Ecto neural progenitor cell (in vitro differentiated cells): Measurements from ENCODE around the gene BRS3.
"Not testable (repeated sequence)": the region's sequence is repeated elsewhere in the genome, so short reads cannot be mapped to it uniquely, and the experiment has no call there.

ENCODE experiments used
- DNase-seq: peaks from one replicate; pipeline ENCODE4 v3.0.0-alpha.2; 2018; ENCODE audit warnings: low spot score

The BRS3 gene

DNA sequence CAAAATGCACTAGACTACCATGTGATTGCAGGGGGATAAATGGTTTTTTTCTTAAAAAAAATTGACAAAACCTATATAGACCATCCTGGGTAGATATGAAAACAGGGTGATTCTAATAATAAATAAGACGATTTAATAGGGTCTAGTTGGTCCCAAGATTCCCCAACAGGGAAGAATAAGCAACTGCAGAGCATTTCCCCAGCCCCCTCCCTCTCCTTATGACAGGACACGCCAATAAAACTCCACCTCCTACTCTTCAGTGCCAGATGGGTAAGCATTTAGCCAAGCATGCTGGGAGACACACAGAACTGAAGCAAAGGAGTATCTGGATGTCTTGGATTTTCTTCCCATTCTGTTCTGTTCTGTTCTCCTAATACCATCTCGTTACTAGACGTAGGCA is at the start of gene BRS3:
Gene BRS3 (plus strand): TSS at position 301 of the 400 bp plus-strand sequence. CDS start 168 bp downstream, outside the sequence.
- no peak for DNase-seq

DNA sequence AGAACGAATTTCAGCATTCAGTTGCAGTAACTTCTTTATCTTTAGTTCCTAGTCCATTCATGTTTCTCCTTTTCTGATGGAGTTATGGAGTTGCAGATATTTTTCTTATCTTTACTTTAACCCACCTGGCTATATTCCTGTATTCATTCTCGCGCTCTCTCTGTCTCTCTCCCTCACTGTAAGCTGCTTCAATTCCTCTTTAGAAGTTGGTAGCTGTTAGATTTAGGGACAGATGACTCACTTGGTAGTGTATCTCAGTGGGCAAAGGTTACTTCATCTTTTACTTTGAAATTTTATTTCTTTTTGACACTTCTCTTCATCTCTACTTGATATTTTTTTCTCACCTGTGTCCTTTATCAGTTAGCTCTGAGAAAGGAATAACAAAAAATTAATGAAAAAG is 49.6 kb upstream of the BRS3 start:
- no peak for DNase-seq

- not testable (repeated sequence) for DNase-seq
These were observed 42.1 kb upstream of the BRS3 start for GRCh38 chrX:136445674-136446073.

- DNase-seq = no peak
These were observed 41.5 kb upstream of the BRS3 start for GRCh38 chrX:136446208-136446607.

DNA sequence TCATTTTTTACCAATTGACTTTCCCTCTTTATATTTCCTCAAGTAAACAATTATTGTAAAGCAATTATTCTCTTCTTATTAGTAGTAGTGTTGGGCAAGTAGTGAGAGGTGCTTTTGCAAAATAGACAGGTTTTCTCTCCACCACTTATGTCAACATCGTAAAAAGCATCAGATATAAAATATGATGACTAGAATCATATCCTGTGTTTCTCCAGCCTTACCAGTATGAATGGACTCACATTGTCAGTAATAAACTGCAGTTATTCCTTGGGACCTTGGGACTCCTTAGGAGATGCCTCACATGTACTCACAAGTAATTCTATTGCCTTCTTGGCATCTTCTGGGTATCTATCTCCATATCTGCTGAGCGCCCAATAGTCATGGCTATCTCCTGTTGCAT is 40.4 kb upstream of the BRS3 start:
- DNase-seq = no peak

DNA sequence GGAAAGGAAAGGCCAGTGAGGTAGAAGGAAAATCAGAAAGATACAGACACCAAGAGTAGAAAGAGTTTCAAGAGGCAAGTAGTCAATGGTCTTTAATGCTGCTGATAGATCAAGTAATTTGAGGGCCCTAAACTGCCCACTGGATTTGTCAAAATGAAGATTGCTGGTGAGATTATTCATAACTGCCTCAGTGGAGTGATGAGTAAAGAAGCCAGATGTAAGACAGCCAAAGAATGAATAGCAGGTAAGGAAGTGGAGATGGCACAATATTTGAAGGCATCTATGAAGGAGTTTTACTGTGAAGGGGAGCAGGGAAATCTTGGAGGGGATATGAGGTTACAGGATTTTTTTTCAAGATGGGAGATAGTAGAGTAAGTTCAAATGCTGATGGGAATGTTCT is 39.8 kb upstream of the BRS3 start:
- DNase-seq = no peak

DNA sequence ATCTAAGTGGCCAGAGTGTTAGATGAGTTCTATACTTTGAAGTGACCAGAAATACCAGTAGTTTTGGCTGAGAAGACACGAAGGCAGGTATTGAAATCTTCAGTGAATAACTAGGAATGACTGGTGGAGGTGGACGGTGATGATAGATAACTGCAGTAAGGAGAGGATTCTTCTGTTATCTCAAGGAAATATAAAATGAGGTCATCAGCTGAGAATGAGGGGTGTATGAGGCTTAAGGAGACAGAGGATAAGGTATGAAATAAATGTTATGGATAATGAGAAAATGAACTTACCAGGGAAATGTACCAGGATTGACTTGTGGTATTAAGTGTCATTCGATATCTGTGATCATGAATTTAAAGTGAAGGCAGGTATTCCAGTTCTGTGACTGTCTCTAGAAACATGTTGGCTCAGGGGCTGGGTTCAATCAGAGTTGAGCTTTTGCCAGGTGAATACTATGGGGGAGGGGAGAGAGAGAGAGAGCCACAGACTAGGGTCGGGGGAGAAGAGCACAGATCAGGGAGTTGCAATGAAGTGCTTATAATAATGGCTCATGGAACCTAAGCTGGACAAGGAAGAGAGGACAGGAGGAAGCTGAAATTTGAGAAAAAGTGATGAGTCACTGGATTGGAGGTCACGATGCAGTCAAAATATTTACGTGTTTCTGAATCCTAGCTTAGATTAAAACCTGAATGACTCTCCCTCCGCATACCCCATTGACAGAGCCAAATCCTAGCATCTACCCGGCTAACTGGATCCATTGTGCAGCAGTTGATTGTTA is 37.5 kb upstream of the BRS3 start:
- no peak for DNase-seq

DNA sequence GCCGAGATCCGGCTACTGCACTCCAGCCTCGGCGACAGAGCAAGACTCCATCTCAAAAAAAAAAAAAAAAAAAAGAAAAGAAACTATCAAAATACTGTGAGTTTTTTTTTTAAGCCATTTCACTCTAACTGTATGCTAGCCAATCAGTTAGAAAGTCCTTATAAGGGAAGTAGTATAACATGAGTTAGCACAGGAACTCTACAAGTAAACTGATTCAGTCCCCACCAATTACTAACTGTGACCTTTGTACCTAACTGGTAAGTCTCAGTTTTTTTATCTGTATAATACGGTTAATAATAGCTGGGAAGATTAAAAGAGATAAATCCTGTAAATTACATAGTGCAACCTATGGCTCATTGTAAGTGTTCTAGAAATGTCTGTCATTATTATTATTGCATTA is 35.1 kb upstream of the BRS3 start:
- no peak for DNase-seq

DNA sequence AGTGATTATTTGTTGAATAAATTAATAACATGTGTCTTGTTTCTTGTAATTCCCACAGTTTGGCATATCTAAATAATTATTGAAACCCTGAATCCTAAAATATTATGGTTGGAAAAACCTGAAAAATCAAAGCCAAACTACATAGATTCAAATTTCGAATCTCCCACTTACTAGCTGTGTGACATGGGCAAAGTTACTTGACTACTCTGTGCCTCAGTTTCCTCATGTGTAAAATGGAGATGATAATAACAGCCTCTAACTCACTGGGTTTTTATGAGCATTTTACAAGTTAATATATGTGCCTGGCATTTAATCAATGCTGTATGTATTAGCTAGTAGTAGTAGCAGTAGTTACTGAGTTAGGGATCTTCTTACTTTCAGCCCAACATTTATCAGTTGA is 34.6 kb upstream of the BRS3 start:
- no peak for DNase-seq

GRCh38 chrX:136453771-136454170 is 34.0 kb upstream of the BRS3 start:
- no peak for DNase-seq

DNA sequence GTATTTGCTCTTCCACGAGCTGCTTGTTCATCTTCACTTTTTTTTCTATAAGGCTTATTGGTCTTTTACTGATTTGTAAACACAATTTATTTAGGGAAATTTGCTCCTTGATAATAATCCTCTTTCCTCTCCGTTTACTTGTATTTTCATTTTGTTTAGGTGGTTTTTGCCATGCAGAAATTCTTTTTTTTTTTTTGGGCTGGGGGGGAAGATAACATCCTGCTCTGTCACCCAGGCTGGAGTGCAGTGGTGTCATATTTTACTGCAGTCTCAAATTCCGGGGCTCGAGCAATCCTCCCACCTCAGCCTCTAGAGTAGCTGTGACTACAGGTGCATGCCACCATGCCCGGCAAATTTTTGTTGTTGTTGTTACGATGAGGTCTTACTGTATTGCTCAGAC is 31.6 kb upstream of the BRS3 start:
- DNase-seq = no peak

- DNase-seq = no peak
These were observed 30.3 kb upstream of the BRS3 start for GRCh38 chrX:136457303-136457917.

DNA sequence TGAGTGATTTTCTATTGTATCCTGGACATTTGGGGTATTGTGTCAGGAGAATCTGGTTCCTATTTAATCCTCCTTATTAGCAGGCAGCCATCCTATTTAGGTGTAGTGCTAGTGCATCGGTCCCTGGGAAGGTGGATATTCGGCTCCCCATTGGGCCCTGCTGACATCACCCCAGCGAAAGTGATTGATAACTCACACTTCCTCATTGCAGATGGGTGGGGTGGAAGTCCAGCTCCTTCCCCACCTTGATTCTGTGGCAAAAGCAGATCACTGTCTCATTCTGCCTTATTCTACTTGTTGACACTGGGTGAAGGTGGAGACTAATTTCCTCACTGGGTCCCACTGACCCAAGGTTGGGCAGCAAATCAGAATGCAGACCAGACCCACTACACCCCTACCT is 23.2 kb upstream of the BRS3 start:
- DNase-seq = no peak

DNA sequence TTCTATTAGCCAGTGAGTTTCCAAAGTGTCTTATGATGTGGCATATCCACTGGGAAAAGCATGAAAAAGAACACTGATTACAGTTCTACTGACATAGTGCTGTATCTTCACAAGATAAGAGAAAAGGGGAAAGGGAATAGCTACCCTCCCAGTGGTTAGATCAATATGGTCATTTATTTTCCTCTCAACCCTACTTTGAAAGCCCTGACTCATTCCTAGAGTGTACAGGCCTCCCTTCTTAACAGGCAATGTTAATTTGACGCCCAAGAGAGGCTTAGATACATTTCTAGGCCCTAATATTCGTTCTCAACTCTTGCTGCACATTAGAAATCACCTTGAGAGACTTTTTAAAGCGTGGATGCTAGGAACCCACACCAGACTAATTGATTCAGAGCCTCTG is 20.4 kb upstream of the BRS3 start:
- no peak for DNase-seq

- no peak for DNase-seq
These were observed 19.2 kb upstream of the BRS3 start for GRCh38 chrX:136468391-136469103.

DNA sequence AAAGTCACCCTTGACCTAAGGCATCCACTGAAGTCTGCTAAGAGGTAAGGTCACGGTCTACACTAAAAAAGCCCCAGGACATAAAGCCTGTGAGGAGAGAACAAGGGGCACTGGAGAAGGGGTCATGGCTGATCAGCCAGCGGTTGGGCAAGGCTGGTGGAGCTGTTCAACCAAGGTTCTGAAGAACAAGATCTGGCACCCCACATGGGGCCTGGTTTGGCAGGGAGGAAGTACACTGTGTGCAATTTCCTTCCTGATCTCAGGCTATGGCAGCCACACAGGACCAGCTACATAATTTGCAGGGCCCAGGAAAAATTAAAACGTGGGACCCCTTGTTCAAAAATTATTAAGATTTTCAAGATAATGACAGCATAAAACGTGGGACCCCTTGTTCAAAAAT is 14.1 kb upstream of the BRS3 start:
- no peak for DNase-seq

GRCh38 chrX:136475236-136475635 is 12.5 kb upstream of the BRS3 start:
- DNase-seq = no peak

- DNase-seq = no peak
These were observed 11.2 kb upstream of the BRS3 start for GRCh38 chrX:136476501-136476900.

GRCh38 chrX:136477026-136477425 is 10.7 kb upstream of the BRS3 start:
- no peak for DNase-seq

DNA sequence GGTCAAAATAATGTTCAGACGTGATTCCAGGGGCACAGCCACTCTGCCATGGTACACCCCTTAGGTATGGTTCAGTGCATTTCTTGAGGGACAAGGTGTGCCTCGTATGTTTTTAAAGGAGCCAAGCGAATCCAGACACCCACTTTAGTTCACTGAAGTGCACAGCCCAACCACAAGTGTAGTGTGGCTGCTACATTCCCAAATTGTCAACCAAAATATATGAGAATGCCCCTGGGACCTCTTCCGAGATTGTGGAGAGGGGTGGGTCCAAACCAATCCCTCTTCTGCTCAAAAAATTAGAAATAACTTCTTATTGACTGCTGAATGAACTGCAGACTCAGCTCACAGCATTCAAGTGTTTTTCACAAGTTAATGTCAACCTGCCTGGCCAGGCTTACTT is 7.4 kb upstream of the BRS3 start:
- no peak for DNase-seq

DNA sequence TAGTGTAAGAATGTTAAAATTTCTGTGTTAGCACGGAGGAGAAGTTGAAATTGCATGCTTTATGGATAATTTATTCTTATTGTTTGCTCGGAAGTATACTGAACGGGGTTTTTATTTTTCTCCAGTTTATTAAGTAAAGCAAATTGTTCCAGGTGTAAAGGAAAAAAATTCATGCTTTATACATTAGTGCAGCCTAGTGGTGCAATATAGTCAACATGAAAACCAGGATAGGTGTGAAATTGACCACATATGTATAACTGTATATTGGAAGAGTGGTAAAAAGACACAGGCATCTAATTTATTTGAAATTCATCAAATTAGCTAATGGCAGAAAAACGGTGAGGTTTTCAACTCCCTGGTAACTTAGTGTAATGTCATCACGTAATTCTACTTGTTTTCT is 959 bp downstream of the BRS3 start:
- no peak for DNase-seq

DNA sequence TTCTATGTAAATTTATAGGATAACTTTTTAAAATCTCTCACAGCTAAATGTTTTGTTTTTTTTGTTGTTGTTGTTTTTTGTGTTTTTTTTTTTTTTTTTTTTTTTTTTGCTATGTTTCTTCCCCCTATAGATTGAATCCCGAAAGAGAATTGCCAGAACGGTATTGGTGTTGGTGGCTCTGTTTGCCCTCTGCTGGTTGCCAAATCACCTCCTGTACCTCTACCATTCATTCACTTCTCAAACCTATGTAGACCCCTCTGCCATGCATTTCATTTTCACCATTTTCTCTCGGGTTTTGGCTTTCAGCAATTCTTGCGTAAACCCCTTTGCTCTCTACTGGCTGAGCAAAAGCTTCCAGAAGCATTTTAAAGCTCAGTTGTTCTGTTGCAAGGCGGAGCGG is 4.1 kb downstream of the BRS3 start:
- no peak for DNase-seq

GRCh38 chrX:136493011-136493410 is 5.3 kb downstream of the BRS3 start:
- no peak for DNase-seq
